SU-DHL-6 (cell line): ENCODE results near the gene PCDHA8.

Experiments used
- H2AFZ ChIP-seq: fragments of 200-600 bp; sonication (generic); 2 replicates; pipeline ENCODE4 v1.6.1; 2014; ENCODE audit warnings: low read depth, mild to moderate bottlenecking, moderate library complexity, mixed read lengths, antibody characterized with exemption, low read length; ENCODE audit not compliant: severe bottlenecking
- H3F3A ChIP-seq: fragments of 200-600 bp; shearing (Covaris generic); 2 replicates; pipeline ENCODE4 v1.6.0; 2016; ENCODE audit warnings: antibody characterized with exemption, mild to moderate bottlenecking; ENCODE audit not compliant: insufficient read depth
- H3K27ac ChIP-seq: fragments of 200-600 bp; sonication (generic); 2 replicates; pipeline ENCODE4 v1.5.1; 2016; ENCODE audit warnings: low read depth, mild to moderate bottlenecking, low read length, moderate library complexity, mixed read lengths
- H3K27me3 ChIP-seq: fragments of 200-600 bp; sonication (generic), shearing (Covaris generic); 2 replicates; pipeline ENCODE4 v1.6.0; 2014; ENCODE audit warnings: mild to moderate bottlenecking, low read length
- H3K36me3 ChIP-seq: fragments of 200-600 bp; sonication (generic); 2 replicates; pipeline ENCODE4 v1.6.1; 2014; ENCODE audit warnings: mild to moderate bottlenecking, low read length, mixed read lengths
- H3K4me2 ChIP-seq: fragments of 300-600, 200-600 bp; shearing (Covaris generic), sonication (generic); 2 replicates; pipeline ENCODE4 v1.6.0; 2014; ENCODE audit warnings: low read length, low read depth, mild to moderate bottlenecking; ENCODE audit not compliant: poor library complexity, severe bottlenecking
- H3K4me3 ChIP-seq: fragments of 200-600 bp; sonication (generic); 2 replicates; pipeline ENCODE4 v1.5.1; 2014; ENCODE audit warnings: antibody characterized with exemption, low read length, mild to moderate bottlenecking, mixed read lengths; ENCODE audit not compliant: insufficient read depth, poor library complexity, severe bottlenecking
- H3K79me2 ChIP-seq: fragments of 200-600 bp; sonication (generic); 2 replicates; pipeline ENCODE4 v1.6.1; 2014; ENCODE audit warnings: mild to moderate bottlenecking, low read length, moderate library complexity; ENCODE audit not compliant: insufficient read depth
- H3K9ac ChIP-seq: fragments of 200-600 bp; sonication (generic); 2 replicates; pipeline ENCODE4 v1.7.0; 2014; ENCODE audit warnings: mild to moderate bottlenecking, low read length
- H3K9me2 ChIP-seq: fragments of 200-600 bp; sonication (generic); replicated peaks from 2 replicates; pipeline ENCODE4 v1.6.1; 2014; ENCODE audit warnings: low read length; ENCODE audit not compliant: insufficient read depth
- H3K9me3 ChIP-seq: fragments of 200-600 bp; sonication (generic); 2 replicates; pipeline ENCODE4 v1.6.1; 2014; ENCODE audit warnings: low read length, mixed read lengths; ENCODE audit not compliant: insufficient read depth
- H4K20me1 ChIP-seq: fragments of 200-600 bp; sonication (generic); 2 replicates; pipeline ENCODE4 v1.6.1; 2014; ENCODE audit warnings: low read depth, mild to moderate bottlenecking, antibody characterized with exemption, low read length, moderate library complexity, mixed read lengths
- CTCF ChIP-seq: fragments of 200-600 bp; sonication (generic); IDR thresholded peaks from one replicate; pipeline ENCODE4 v1.5.1; 2017; ENCODE audit warnings: antibody characterized with exemption, mild to moderate bottlenecking, low read length, moderate library complexity; ENCODE audit not compliant: insufficient read depth, poor library complexity, severe bottlenecking
- EZH2phosphoT487 ChIP-seq: fragments of 200-600 bp; sonication (generic), shearing (Covaris generic); conservative IDR thresholded peaks from 2 replicates; pipeline ENCODE4 v1.6.1; 2018; ENCODE audit warnings: mild to moderate bottlenecking, antibody characterized with exemption, low read length, moderate library complexity, mixed read lengths

PCDHA8 gene

GRCh38 chr5:140882591-140882899, 41.6 kb downstream of the PCDHA8 start:
- Histone ChIP-seq H3K9ac (no peak overlapping the region), H3K9me2 (no peaks in the 10 kb centered on the region), H3K79me2 (no peaks in the 10 kb centered on the region), H3K27ac (no peak overlapping the region), H3K36me3 (no peaks in the 10 kb centered on the region), H3K4me2 (no peak overlapping the region), H3F3A (no peaks in the 10 kb centered on the region; the same call in 1 of the 2 replicates), H3K9me3 (no peaks in the 10 kb centered on the region), H2AFZ (no peak overlapping the region), H3K4me3 (no peak overlapping the region), H4K20me1 (no peaks in the 10 kb centered on the region), H3K27me3 (no peaks in the 10 kb centered on the region)
- TF ChIP-seq CTCF (no peak), EZH2phosphoT487 (no peak)

- TF ChIP-seq CTCF = no peak
- no peak for TF ChIP-seq EZH2phosphoT487
- Histone ChIP-seq H2AFZ (no peak overlapping the region), H3K27ac (no peak overlapping the region), H3K9me2 (no peaks in the 10 kb centered on the region), H3K79me2 (no peaks in the 10 kb centered on the region), H3F3A (no peaks in the 10 kb centered on the region; the same call in 1 of the 2 replicates), H3K9me3 (no peaks in the 10 kb centered on the region), H3K27me3 (no peaks in the 10 kb centered on the region), H3K4me2 (no peak overlapping the region), H3K36me3 (no peaks in the 10 kb centered on the region), H3K4me3 (no peak overlapping the region), H3K9ac (no peak overlapping the region), H4K20me1 (no peaks in the 10 kb centered on the region)
Measured at GRCh38 chr5:140883373-140883772, 42.4 kb downstream of the PCDHA8 start.

- Histone ChIP-seq H3K4me3 (no peak overlapping the region), H3K79me2 (no peaks in the 10 kb centered on the region), H3K27me3 (no peaks in the 10 kb centered on the region), H3K9me2 (no peaks in the 10 kb centered on the region), H3K9me3 (no peaks in the 10 kb centered on the region), H2AFZ (no peak overlapping the region), H3F3A (no peaks in the 10 kb centered on the region; the same call in 1 of the 2 replicates), H3K4me2 (no peak overlapping the region), H3K9ac (no peak overlapping the region), H3K27ac (no peak overlapping the region), H3K36me3 (no peaks in the 10 kb centered on the region), H4K20me1 (no peaks in the 10 kb centered on the region)
- TF ChIP-seq EZH2phosphoT487 = no peak
- no peak for TF ChIP-seq CTCF
Measured at GRCh38 chr5:140883927-140884697, 43.1 kb downstream of the PCDHA8 start.
